ENCODE data around the gene SFT2D1.

GRCh38 chr6:166364456-166364855 is 22.1 kb upstream of the SFT2D1 start:
- TF ChIP-seq CTCF (IDR thresholded peaks at IDR 0.05) (no peak), POLR2A (IDR thresholded peaks at IDR 0.05) (no peak), POLR2AphosphoS5 (IDR thresholded peaks at IDR 0.05) (no peak)

Measured in stomach (tissue), 4 donors.